Epithelial cell of esophagus (primary cell): ENCODE results near the gene RSPH3.
"Not testable (repeated sequence)": the region's sequence is repeated elsewhere in the genome, so short reads cannot be mapped to it uniquely, and the experiment has no call there.

ENCODE experiments used
- DNase-seq: peaks from one replicate; pipeline ENCODE4 v3.0.0; 2010; ENCODE audit warnings: low read depth
- H3K4me3 ChIP-seq: 2 replicates; pipeline ENCODE4 v1.5.1; 2011; ENCODE audit warnings: mild to moderate bottlenecking, low read length, control low read depth
- CTCF ChIP-seq: IDR thresholded peaks from 2 replicates; pipeline ENCODE4 v1.5.1; 2011; ENCODE audit warnings: low read depth, mild to moderate bottlenecking, low read length, control low read depth, inconsistent platforms; ENCODE audit not compliant: insufficient read depth; ENCODE audit errors: missing control alignments

RSPH3 gene

GRCh38 chr6:158991017-158991723, 8.8 kb downstream of the RSPH3 start:
- TF ChIP-seq CTCF, result no peak
- DNase-seq, result peak; percentile 73
- H3K4me3 ChIP-seq, result no peak overlapping the region

GRCh38 chr6:158989711-158990110, 10.3 kb downstream of the RSPH3 start:
- H3K4me3 ChIP-seq, DNase-seq: not testable (repeated sequence)

GRCh38 chr6:158988477-158988876, 11.5 kb downstream of the RSPH3 start:
- no peak for TF ChIP-seq CTCF
- no peak for DNase-seq
- no peak overlapping the region for H3K4me3 ChIP-seq

- TF ChIP-seq CTCF, result no peak
- H3K4me3 ChIP-seq, result no peak overlapping the region
- no peak for DNase-seq
These were observed 12.3 kb downstream of the RSPH3 start for GRCh38 chr6:158987657-158988056.

GRCh38 chr6:158978757-158979156, 21.2 kb downstream of the RSPH3 start:
- H3K4me3 ChIP-seq, result no peak overlapping the region
- DNase-seq, result peak; percentile 43
- TF ChIP-seq CTCF, result no peak

- TF ChIP-seq CTCF, result no peak
- no peak overlapping the region for H3K4me3 ChIP-seq
- no peak for DNase-seq
These were observed 22.6 kb downstream of the RSPH3 start for GRCh38 chr6:158977382-158977781.

GRCh38 chr6:158972241-158973233, 27.5 kb downstream of the RSPH3 start:
- H3K4me3 ChIP-seq, result no peak overlapping the region
- peak; percentile 65 for DNase-seq
- peak; percentile 33 for TF ChIP-seq CTCF
